Esophagus muscularis mucosa (tissue), 4 donors: ENCODE data around the gene KRT40.

Experiments
- EP300 ChIP-seq: sonication (generic); formaldehyde crosslinking; IDR thresholded peaks from one replicate; pipeline ENCODE4 v1.6.1; 2017; ENCODE audit warnings: antibody characterized with exemption
- POLR2AphosphoS5 ChIP-seq, 2 donors: sonication (generic); formaldehyde crosslinking; IDR thresholded peaks; one replicate each; pipeline ENCODE4 v1.6.1; 2017; ENCODE audit warnings: antibody characterized with exemption in 2 of 2
- TF ChIP-seq, protein P1 (sequence below), 3 experiments: fragments of 200-600 bp in 2 of 3; fragments of 450-650 bp in 1 of 3; sonication (generic) in 2 of 3; IDR thresholded peaks; one replicate each; pipeline ENCODE4 v1.5.1; 2017 to 2019; ENCODE audit warnings: antibody characterized with exemption in 3 of 3, mild to moderate bottlenecking in 2 of 3, moderate library complexity in 1 of 3

DNA sequence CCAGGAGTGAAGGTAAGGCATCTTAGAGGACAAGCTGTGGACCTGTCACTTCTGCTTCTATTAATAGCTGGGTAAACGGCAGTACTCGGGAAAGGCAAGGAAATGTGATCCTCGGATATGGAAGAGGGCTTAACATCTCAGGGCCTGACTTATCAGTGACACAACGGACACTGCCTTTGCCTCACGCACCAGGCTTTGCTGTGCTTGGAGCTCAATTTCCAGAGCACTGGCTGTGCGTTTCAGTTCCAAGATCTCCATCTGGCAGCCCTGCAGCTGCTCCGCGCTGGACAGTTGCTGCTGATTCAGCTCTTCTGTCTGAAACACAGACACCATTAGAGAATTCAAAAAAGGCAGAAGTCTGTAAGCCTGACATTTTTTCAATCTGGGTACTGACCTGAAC is 3.5 kb downstream of the KRT40 start:
- TF ChIP-seq POLR2AphosphoS5 (IDR thresholded peaks at IDR 0.05) (no peak), EP300 (no peak)
- TF ChIP-seq, protein P1, sequence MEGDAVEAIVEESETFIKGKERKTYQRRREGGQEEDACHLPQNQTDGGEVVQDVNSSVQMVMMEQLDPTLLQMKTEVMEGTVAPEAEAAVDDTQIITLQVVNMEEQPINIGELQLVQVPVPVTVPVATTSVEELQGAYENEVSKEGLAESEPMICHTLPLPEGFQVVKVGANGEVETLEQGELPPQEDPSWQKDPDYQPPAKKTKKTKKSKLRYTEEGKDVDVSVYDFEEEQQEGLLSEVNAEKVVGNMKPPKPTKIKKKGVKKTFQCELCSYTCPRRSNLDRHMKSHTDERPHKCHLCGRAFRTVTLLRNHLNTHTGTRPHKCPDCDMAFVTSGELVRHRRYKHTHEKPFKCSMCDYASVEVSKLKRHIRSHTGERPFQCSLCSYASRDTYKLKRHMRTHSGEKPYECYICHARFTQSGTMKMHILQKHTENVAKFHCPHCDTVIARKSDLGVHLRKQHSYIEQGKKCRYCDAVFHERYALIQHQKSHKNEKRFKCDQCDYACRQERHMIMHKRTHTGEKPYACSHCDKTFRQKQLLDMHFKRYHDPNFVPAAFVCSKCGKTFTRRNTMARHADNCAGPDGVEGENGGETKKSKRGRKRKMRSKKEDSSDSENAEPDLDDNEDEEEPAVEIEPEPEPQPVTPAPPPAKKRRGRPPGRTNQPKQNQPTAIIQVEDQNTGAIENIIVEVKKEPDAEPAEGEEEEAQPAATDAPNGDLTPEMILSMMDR (IDR thresholded peaks at IDR 0.05), result no peak
